Tibial nerve (tissue), 3 donors: ENCODE results near the gene RIPK4.

Experiments used
- CTCF ChIP-seq, 5 experiments: fragments of 200-600 bp in 3 of 5; fragments of 450-650 bp in 2 of 5; sonication (generic) in 3 of 5; IDR thresholded peaks; one replicate each; pipeline ENCODE4 v1.5.1; 2016 to 2019; ENCODE audit warnings: antibody characterized with exemption in 5 of 5, mild to moderate bottlenecking in 3 of 5, moderate library complexity in 2 of 5
- POLR2A ChIP-seq, 2 donors: fragments of 450-650 bp; IDR thresholded peaks; one replicate each; pipeline ENCODE4 v1.6.1; 2017; ENCODE audit warnings: antibody characterized with exemption in 2 of 2, mild to moderate bottlenecking in 2 of 2, moderate library complexity in 2 of 2

- TF ChIP-seq CTCF (IDR thresholded peaks at IDR 0.05) (no peak), POLR2A (IDR thresholded peaks at IDR 0.05) (no peak)
These were observed 27.7 kb upstream of the RIPK4 start for GRCh38 chr21:41794600-41794999.
